T-helper 1 cell (primary cell): ENCODE data around the gene PIK3CD.
A peak's percentile ranks its signal among the peaks of the same experiment; 100 is the strongest.
"Not testable (repeated sequence)": the region's sequence is repeated elsewhere in the genome, so short reads cannot be mapped to it uniquely, and the experiment has no call there.

ENCODE experiments used
- DNase-seq, 5 donors: peaks; one replicate each; pipeline ENCODE4 v3.0.0-alpha.2; 2012 to 2020

PIK3CD gene

GRCh38 chr1:9624081-9624480 is 27.4 kb upstream of the PIK3CD start:
- DNase-seq = no peak

- not testable (repeated sequence) for DNase-seq
Observed at GRCh38 chr1:9625030-9625429, 26.5 kb upstream of the PIK3CD start.

- DNase-seq = peak in 1 of 5 donors; percentile 28
Observed at GRCh38 chr1:9626201-9626608, 25.3 kb upstream of the PIK3CD start.

- peak in 4 of 5 donors; percentile 42 to 87 (median 51) for DNase-seq
Observed at GRCh38 chr1:9628541-9629444, 22.7 kb upstream of the PIK3CD start.

- peak; percentile 45 to 87 (median 60) for DNase-seq
Observed at GRCh38 chr1:9629445-9630201, 21.9 kb upstream of the PIK3CD start.

- peak in 2 of 5 donors; percentile 5 to 57 for DNase-seq
Observed at GRCh38 chr1:9630331-9631111, 21.0 kb upstream of the PIK3CD start.

GRCh38 chr1:9631613-9632012 is 19.9 kb upstream of the PIK3CD start:
- no peak for DNase-seq

- DNase-seq = no peak
Observed at GRCh38 chr1:9633493-9633892, 18.0 kb upstream of the PIK3CD start.

GRCh38 chr1:9634582-9634981 is 16.9 kb upstream of the PIK3CD start:
- DNase-seq = no peak

GRCh38 chr1:9639227-9639626 is 12.3 kb upstream of the PIK3CD start:
- no peak for DNase-seq

GRCh38 chr1:9643351-9644256 is 7.9 kb upstream of the PIK3CD start:
- DNase-seq = no peak

- no peak for DNase-seq
Observed at GRCh38 chr1:9646037-9646436, 5.5 kb upstream of the PIK3CD start.

- no peak for DNase-seq
Observed at GRCh38 chr1:9648171-9648570, 3.4 kb upstream of the PIK3CD start.

GRCh38 chr1:9649769-9650168 is 1.8 kb upstream of the PIK3CD start:
- no peak for DNase-seq

- DNase-seq = no peak
Observed at GRCh38 chr1:9651220-9651564, 339 bp upstream of the PIK3CD start.

- DNase-seq = peak; percentile 56 to 80 (median 66)
Observed at GRCh38 chr1:9652379-9653209, 1.1 kb downstream of the PIK3CD start.

- peak in 1 of 5 donors; percentile 18 for DNase-seq
Observed at GRCh38 chr1:9653210-9653490, 1.6 kb downstream of the PIK3CD start.

- DNase-seq = peak in 2 of 5 donors; percentile 12 to 35
Observed at GRCh38 chr1:9653491-9654050, 2.0 kb downstream of the PIK3CD start.

- DNase-seq = peak in 2 of 5 donors; percentile 5 to 40
Observed at GRCh38 chr1:9654051-9654833, 2.7 kb downstream of the PIK3CD start.
